Measurements from ENCODE around the gene FCN3. TPM values are rescaled to one million over a fixed set of nuclear protein-coding genes. Genes with fewer than 3 reads are reported as not detected.
A peak's percentile ranks its signal among the peaks of the same experiment; 100 is the strongest.
"Not testable (repeated sequence)": the region's sequence is repeated elsewhere in the genome, so short reads cannot be mapped to it uniquely, and the experiment has no call there.

FCN3 gene
- total and polyA plus RNA-seq, 9 donors: 0.20 to 1.7 (median 0.53) TPM; not detected in 2

GRCh38 chr1:27392778-27393635 lies 18.4 kb upstream of the FCN3 start:
- Histone ChIP-seq H3K9me3 (replicated peaks; ENCODE audit: control insufficient read depth, low read depth, low read length) (no peaks in the 10 kb centered on the region), H3K4me3 (ENCODE audit: low read length) (peak overlapping the region; percentile 49), H3K4me1 (ENCODE audit: control insufficient read depth, insufficient read depth, low read length) (peaks cover 48% of the 10 kb centered on the region), H3K27ac (ENCODE audit: low read length) (peak overlapping the region; percentile 10), H3K27me3 (ENCODE audit: control insufficient read depth, insufficient read depth, low read length) (peaks cover 11% of the 10 kb centered on the region), H3K36me3 (ENCODE audit: control insufficient read depth, insufficient read depth, low read length) (no peaks in the 10 kb centered on the region)
- DNase-seq: no peak
- 13% methylated on average over 26 of the region's 30 CpGs for WGBS (ENCODE audit: insufficient coverage)

DNA sequence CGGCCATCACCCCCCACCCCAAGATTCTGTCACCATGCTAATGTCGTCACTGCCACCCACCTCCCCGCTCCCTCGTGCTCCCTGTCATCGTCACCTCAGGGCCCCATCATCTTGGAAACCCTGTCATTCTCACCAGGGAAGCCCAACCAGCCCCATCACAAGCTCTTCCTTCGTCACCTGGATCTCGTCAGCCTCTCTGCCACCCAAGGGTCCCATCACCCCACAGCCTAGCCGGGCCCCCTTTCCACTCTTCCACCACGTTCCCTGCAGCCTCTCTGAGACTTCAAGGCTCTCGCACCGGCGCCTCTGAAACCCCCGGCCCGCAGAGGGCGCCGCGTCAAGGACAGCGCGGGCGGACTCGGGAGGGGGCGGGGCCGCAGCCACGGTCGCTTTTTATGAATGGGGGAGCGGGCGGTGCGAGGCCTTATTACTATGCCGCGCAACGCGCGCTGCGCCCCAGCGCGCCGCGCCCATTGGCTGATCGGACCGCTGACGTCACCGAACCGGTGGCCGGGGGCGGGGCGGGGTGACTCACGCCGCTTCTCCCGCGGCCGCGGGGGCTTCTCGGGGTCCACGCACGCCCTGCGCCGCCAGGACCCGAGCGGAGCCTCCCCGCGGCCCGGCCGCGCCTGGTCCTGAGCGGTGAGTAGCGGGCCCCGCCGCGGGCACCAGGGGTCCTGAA lies 17.6 kb upstream of the FCN3 start, which contains the start of gene GPR3:
GPR3 (plus strand) TSS at position 527 of the 682 bp plus-strand sequence. CDS start 1,177 bp downstream, outside the sequence.
- peak; percentile 94 for DNase-seq
- under 1% methylated on average over 56 of the region's 69 CpGs for WGBS (ENCODE audit: insufficient coverage)
- H3K27ac ChIP-seq (ENCODE audit: low read length): peak within 1 kb of the TSS; percentile 10
- H3K27me3 ChIP-seq (ENCODE audit: control insufficient read depth, insufficient read depth, low read length): peaks cover 11% of the 10 kb centered on the region
- peaks cover 42% of the 10 kb centered on the region for H3K4me1 ChIP-seq (ENCODE audit: control insufficient read depth, insufficient read depth, low read length)
- no peaks in the 10 kb centered on the region for H3K9me3 ChIP-seq (replicated peaks; ENCODE audit: control insufficient read depth, low read depth, low read length)
- no peaks in the 10 kb centered on the region for H3K36me3 ChIP-seq (ENCODE audit: control insufficient read depth, insufficient read depth, low read length)
- peak within 1 kb of the TSS; percentile 49 for H3K4me3 ChIP-seq (ENCODE audit: low read length)

- peak; percentile 69 for DNase-seq
- Histone ChIP-seq H3K36me3 (ENCODE audit: control insufficient read depth, insufficient read depth, low read length) (no peaks in the 10 kb centered on the region), H3K27ac (ENCODE audit: low read length) (no peak overlapping the region), H3K9me3 (replicated peaks; ENCODE audit: control insufficient read depth, low read depth, low read length) (no peaks in the 10 kb centered on the region), H3K4me3 (ENCODE audit: low read length) (peak overlapping the region; percentile 49), H3K4me1 (ENCODE audit: control insufficient read depth, insufficient read depth, low read length) (peaks cover 39% of the 10 kb centered on the region), H3K27me3 (ENCODE audit: control insufficient read depth, insufficient read depth, low read length) (peaks cover 11% of the 10 kb centered on the region)
- 8% methylated on average over 12 of the region's 13 CpGs for WGBS (ENCODE audit: insufficient coverage)
Observed at GRCh38 chr1:27391511-27392095, 17.0 kb upstream of the FCN3 start.

DNA sequence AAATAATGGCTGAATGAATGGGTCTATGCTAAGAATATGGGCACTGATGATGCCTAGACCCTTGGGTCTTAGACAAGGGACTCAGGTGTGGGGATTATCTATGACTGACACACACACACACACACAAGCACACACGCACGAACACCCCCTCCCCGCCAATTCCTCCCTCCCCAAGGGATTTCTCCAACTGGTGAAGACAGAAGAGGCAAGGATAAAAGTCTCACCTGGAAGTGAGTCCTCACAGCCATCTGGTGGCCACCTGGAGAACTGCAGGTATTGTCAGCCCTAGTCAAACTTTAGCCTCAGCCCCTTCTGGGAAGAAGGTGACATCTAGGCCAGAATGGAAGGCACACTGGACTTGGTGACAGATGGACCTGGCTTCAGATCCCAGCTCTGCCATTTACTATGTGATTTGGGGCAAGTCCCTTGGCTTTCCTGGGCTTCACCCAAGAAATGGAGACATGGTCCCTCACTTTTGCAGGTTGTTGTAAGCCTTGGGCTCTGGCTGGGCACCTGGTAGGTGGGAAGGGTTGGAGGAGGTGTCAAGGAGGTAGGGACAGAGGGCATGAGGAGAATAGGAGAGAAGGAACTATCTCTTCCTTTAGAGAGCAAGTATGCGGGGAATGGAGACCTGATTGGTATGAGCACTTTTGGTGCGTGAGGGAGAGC lies 13.8 kb upstream of the FCN3 start:
- Histone ChIP-seq H3K4me3 (ENCODE audit: low read length) (no peak overlapping the region), H3K4me1 (ENCODE audit: control insufficient read depth, insufficient read depth, low read length) (peaks cover 23% of the 10 kb centered on the region), H3K36me3 (ENCODE audit: control insufficient read depth, insufficient read depth, low read length) (no peaks in the 10 kb centered on the region), H3K9me3 (replicated peaks; ENCODE audit: control insufficient read depth, low read depth, low read length) (no peaks in the 10 kb centered on the region), H3K27me3 (ENCODE audit: control insufficient read depth, insufficient read depth, low read length) (peaks cover 11% of the 10 kb centered on the region), H3K27ac (ENCODE audit: low read length) (no peak overlapping the region)
- 25% methylated on average over 4 of the region's 5 CpGs for WGBS (ENCODE audit: insufficient coverage)
- no peak for DNase-seq

- WGBS (ENCODE audit: insufficient coverage): no CpG with 5 or more reads among the region's 3 CpGs
- not testable (repeated sequence) for H3K4me3 ChIP-seq (ENCODE audit: low read length); H3K27ac ChIP-seq (ENCODE audit: low read length); H3K27me3 ChIP-seq (ENCODE audit: control insufficient read depth, insufficient read depth, low read length); H3K9me3 ChIP-seq (replicated peaks; ENCODE audit: control insufficient read depth, low read depth, low read length); DNase-seq; H3K36me3 ChIP-seq (ENCODE audit: control insufficient read depth, insufficient read depth, low read length)
- peaks cover 11% of the 10 kb centered on the region for H3K4me1 ChIP-seq (ENCODE audit: control insufficient read depth, insufficient read depth, low read length)
Observed at GRCh38 chr1:27384797-27385196, 10.2 kb upstream of the FCN3 start.

DNA sequence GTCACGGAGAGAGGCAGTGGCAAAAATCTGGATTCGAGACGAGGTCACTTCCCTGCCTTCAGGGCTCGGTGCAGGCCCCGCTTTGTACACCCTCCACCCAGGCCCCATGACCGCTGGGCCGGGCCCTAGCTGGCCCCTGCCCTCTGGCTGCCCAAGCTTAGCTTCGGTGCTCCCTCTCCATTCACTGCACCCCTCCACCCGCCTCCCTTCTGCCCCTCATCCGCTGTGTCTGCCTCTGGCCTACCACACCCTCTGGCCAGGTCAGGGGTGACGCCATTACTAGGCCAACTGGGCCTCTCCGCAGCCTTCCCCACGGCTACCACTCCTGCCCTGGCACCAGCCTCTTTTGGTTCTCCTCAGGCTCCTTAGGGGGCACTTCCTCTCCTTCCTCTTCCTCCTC lies 9.0 kb upstream of the FCN3 start:
- WGBS (ENCODE audit: insufficient coverage): 84% methylated on average over 13 of the region's 13 CpGs
- H3K4me3 ChIP-seq (ENCODE audit: low read length): no peak overlapping the region
- H3K27ac ChIP-seq (ENCODE audit: low read length): no peak overlapping the region

DNA sequence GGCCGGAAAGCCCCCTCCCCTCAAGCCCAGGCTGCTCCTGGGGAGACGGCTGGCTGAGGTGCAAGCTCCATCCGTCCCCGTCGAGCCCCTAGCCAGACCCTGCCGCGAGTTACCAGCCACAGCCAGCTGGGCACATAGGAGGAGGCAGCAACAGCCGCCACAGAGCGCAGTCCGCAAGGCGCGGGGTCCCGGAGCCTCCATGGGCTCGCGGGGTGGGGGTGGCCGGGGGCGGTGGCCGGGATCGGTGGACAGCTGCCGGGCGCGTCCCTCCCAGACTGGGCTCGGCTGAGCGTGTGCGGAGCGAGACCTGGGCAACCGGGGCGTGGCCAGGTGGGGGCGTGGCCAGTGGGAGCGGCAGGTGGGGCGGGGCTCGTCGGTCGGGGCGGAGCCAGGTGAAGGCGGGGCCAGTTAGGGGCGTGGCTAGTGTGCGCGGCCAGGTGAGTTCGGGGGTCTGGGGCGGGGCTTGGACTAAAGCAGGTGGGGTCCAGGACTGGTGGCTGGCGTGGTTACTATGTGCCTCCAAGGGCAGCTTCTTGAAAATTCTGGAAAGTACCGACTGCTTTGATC lies 8.5 kb upstream of the FCN3 start, which contains the start of gene CD164L2:
CD164L2 (minus strand) TSS at position 295 of the 567 bp plus-strand sequence; CDS start at position 201, 94 bp downstream.
- DNase-seq: no peak
- Histone ChIP-seq H3K27ac (ENCODE audit: low read length) (no peak within 1 kb of the TSS), H3K4me3 (ENCODE audit: low read length) (no peak within 1 kb of the TSS), H3K4me1 (ENCODE audit: control insufficient read depth, insufficient read depth, low read length) (peaks cover 11% of the 10 kb centered on the region), H3K9me3 (replicated peaks; ENCODE audit: control insufficient read depth, low read depth, low read length) (no peaks in the 10 kb centered on the region), H3K36me3 (ENCODE audit: control insufficient read depth, insufficient read depth, low read length) (no peaks in the 10 kb centered on the region), H3K27me3 (ENCODE audit: control insufficient read depth, insufficient read depth, low read length) (no peaks in the 10 kb centered on the region)
- WGBS (ENCODE audit: insufficient coverage): 6% methylated on average over 42 of the region's 43 CpGs

More for the DNA sequence above, 9.0 kb upstream of the FCN3 start:
- Histone ChIP-seq H3K4me1 (ENCODE audit: control insufficient read depth, insufficient read depth, low read length) (peaks cover 11% of the 10 kb centered on the region), H3K9me3 (replicated peaks; ENCODE audit: control insufficient read depth, low read depth, low read length) (no peaks in the 10 kb centered on the region), H3K27me3 (ENCODE audit: control insufficient read depth, insufficient read depth, low read length) (peaks cover 2% of the 10 kb centered on the region), H3K36me3 (ENCODE audit: control insufficient read depth, insufficient read depth, low read length) (no peaks in the 10 kb centered on the region)
- no peak for DNase-seq

- H3K4me3 ChIP-seq (ENCODE audit: low read length): no peak overlapping the region
- 100% methylated on average over 2 of the region's 18 CpGs for WGBS (ENCODE audit: insufficient coverage)
- H3K9me3 ChIP-seq (replicated peaks; ENCODE audit: control insufficient read depth, low read depth, low read length): no peaks in the 10 kb centered on the region
- H3K36me3 ChIP-seq (ENCODE audit: control insufficient read depth, insufficient read depth, low read length): no peaks in the 10 kb centered on the region
- no peak overlapping the region for H3K27ac ChIP-seq (ENCODE audit: low read length)
- DNase-seq: no peak
- no peaks in the 10 kb centered on the region for H3K27me3 ChIP-seq (ENCODE audit: control insufficient read depth, insufficient read depth, low read length)
- peaks cover 11% of the 10 kb centered on the region for H3K4me1 ChIP-seq (ENCODE audit: control insufficient read depth, insufficient read depth, low read length)
Observed at GRCh38 chr1:27381969-27382762, 7.5 kb upstream of the FCN3 start.
